Neutrophil (primary cell): ENCODE data around the gene TNFSF12.

Experiments used
- H3K27ac ChIP-seq: fragments of 200-600 bp; sonication (generic); 2 replicates; pipeline ENCODE4 v1.5.1; 2016; ENCODE audit warnings: mild to moderate bottlenecking, moderate library complexity
- H3K27me3 ChIP-seq: fragments of 200-600 bp; sonication (generic); 2 replicates; pipeline ENCODE4 v1.6.0; 2016; ENCODE audit warnings: mild to moderate bottlenecking
- H3K36me3 ChIP-seq: fragments of 200-600 bp; sonication (generic); 2 replicates; pipeline ENCODE4 v1.5.1; 2017
- H3K4me1 ChIP-seq, 2 experiments: fragments of 200-600 bp in 1 of 2; sonication (generic) in 1 of 2; 1 replicate in 1 of 2; 2 replicates in 1 of 2; pipeline versions ENCODE4 v1.5.1 to v1.6.1; 2013 to 2016; ENCODE audit warnings: low read depth in 1 of 2, low read length in 1 of 2, mild to moderate bottlenecking in 1 of 2, moderate library complexity in 1 of 2; ENCODE audit not compliant: control insufficient read depth in 1 of 2, insufficient read depth in 1 of 2
- H3K4me3 ChIP-seq, 2 experiments: fragments of 200-600 bp in 1 of 2; sonication (generic) in 1 of 2; 1 replicate in 1 of 2; 2 replicates in 1 of 2; pipeline ENCODE4 v1.5.1; 2013 to 2016; ENCODE audit warnings: low read depth in 1 of 2, low read length in 1 of 2, mild to moderate bottlenecking in 1 of 2, moderate library complexity in 1 of 2
- H3K9me3 ChIP-seq: fragments of 200-600 bp; sonication (generic); 2 replicates; pipeline ENCODE4 v1.5.1; 2016
- TF ChIP-seq, protein P1 (sequence below): fragments of 200-600 bp; sonication (generic); IDR thresholded peaks from 2 replicates; pipeline ENCODE4 v1.5.1; 2016; ENCODE audit warnings: antibody characterized with exemption

TNFSF12 gene

DNA sequence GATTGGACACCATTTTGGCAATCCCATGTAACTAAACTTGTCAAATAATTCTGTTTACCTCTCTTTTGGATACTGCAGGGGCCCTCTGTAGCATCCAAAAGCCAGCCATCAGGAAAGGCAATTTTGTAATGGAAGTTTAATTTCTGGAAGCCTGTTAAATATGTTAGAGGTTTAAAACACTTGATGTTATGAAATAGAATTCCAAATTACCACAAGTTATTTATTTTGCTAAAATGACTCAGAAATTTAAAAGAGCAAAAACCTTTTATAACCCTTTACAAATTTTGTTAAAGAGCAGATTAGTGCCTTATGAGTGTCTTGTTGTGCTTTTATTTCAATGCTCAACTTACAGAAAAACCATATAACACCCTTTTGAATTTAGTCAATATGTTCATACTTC, 20.0 kb upstream of the TNFSF12 start:
- Histone ChIP-seq H3K27ac (no peak overlapping the region), H3K9me3 (peaks cover 20% of the 10 kb centered on the region), H3K4me1 (no peaks in the 10 kb centered on the region), H3K36me3 (no peaks in the 10 kb centered on the region), H3K4me3 (no peak overlapping the region), H3K27me3 (no peaks in the 10 kb centered on the region)
- TF ChIP-seq, protein P1, sequence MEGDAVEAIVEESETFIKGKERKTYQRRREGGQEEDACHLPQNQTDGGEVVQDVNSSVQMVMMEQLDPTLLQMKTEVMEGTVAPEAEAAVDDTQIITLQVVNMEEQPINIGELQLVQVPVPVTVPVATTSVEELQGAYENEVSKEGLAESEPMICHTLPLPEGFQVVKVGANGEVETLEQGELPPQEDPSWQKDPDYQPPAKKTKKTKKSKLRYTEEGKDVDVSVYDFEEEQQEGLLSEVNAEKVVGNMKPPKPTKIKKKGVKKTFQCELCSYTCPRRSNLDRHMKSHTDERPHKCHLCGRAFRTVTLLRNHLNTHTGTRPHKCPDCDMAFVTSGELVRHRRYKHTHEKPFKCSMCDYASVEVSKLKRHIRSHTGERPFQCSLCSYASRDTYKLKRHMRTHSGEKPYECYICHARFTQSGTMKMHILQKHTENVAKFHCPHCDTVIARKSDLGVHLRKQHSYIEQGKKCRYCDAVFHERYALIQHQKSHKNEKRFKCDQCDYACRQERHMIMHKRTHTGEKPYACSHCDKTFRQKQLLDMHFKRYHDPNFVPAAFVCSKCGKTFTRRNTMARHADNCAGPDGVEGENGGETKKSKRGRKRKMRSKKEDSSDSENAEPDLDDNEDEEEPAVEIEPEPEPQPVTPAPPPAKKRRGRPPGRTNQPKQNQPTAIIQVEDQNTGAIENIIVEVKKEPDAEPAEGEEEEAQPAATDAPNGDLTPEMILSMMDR = no peak

DNA sequence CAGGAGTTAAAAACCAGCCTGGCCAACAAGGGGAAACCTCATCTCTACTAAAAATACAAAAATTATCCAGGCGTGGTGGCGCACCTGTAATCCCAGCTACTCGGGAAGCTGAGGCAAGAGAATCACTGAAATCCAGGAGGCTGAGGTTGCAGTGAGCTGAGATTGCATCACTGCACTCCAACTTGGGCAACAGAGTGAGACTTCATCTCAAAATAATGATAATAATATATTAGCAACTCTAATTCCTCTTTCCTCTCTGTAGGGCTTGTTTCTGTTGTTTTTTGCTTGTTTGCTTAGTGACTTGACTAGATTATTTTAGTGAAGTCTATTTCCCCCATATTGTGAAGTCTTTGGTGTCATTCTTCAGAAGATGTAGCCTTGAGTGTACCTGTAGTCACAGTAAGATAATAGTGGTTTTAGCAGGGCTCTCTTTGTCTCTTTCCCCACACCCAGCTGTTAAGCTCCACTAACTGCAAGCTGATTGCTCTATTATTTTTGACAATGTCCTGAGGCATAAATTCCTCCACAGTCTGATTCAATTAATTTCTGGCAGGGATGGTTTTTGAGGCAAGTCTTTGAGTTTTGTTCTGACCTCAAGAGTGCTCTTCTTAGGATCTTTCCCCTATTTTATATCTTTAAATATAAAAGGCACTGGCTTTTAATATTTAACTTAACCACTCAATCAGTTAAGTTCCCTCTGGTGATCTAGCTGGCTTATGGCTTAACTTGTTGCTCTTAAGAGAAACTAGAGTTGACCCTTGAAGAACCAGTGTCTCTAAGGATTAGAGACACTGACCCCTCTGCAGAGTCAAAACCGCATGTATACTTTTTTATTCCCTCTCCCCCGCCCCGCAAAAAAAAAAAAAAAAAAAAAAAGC, 18.6 kb upstream of the TNFSF12 start:
- TF ChIP-seq, protein P1 = no peak

DNA sequence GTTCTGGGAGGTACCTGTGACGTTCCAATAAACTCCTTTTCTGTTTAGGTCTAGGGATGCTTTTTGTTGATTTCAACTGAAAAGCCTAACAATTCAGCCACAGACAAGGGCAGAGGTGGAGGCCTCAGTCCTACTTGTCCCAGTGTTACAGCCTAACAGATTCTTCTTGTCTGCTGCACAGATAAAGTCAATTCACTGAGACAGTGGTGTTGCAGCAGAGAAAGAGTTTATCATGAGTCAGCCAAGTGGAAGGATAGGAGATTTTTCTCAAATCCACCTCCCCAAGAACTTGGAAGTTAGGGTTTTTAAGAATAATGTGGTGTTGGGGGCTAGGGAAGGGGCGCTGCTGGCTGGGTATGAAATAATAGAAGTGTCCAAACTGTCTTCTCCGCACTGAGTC, 10.8 kb upstream of the TNFSF12 start:
- Histone ChIP-seq H3K27me3 (no peaks in the 10 kb centered on the region), H3K4me3 (no peak overlapping the region), H3K9me3 (no peaks in the 10 kb centered on the region), H3K4me1 (no peaks in the 10 kb centered on the region), H3K36me3 (no peaks in the 10 kb centered on the region), H3K27ac (no peak overlapping the region)
- TF ChIP-seq, protein P1 = no peak

More for the DNA sequence above, 18.6 kb upstream of the TNFSF12 start:
- Histone ChIP-seq H3K27ac (no peak overlapping the region), H3K4me1 (no peaks in the 10 kb centered on the region), H3K36me3 (no peaks in the 10 kb centered on the region), H3K9me3 (peaks cover 20% of the 10 kb centered on the region), H3K27me3 (no peaks in the 10 kb centered on the region), H3K4me3 (no peak overlapping the region)

DNA sequence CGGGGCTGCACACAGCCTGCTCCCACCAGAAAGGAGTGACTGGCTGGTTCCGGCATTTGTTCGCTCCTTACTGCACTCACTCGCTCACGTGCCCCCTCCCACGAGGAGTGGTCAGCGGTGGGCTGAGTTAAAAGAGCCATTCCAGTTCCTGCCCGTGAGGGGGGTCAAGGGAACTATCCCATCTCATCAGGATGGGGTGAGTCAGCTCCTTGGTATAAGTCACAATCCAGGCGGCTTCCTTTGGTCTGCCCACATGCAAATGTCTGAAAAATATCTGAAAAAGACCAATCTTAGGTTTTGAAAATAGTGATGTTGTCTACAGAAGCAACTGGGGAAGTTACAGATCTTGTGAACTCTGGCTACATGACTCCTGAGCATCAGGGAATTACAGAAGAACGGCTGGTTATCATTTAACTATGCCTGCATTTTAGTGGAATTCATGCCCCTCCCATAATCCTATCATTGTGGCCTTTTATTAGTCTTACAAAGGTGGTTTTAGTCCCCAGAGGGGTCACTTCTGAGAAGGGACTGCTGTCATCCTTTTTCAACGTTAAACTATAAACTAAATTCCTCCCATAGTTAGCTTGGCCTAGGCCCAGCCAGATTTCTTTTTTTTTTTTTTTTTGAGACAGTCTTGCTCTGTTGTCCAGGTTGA, 9.8 kb upstream of the TNFSF12 start:
- Histone ChIP-seq H3K27ac (no peak overlapping the region), H3K4me1 (no peaks in the 10 kb centered on the region), H3K9me3 (no peaks in the 10 kb centered on the region), H3K36me3 (no peaks in the 10 kb centered on the region), H3K4me3 (no peak overlapping the region), H3K27me3 (peaks cover 6% of the 10 kb centered on the region)
- TF ChIP-seq, protein P1 = no peak

DNA sequence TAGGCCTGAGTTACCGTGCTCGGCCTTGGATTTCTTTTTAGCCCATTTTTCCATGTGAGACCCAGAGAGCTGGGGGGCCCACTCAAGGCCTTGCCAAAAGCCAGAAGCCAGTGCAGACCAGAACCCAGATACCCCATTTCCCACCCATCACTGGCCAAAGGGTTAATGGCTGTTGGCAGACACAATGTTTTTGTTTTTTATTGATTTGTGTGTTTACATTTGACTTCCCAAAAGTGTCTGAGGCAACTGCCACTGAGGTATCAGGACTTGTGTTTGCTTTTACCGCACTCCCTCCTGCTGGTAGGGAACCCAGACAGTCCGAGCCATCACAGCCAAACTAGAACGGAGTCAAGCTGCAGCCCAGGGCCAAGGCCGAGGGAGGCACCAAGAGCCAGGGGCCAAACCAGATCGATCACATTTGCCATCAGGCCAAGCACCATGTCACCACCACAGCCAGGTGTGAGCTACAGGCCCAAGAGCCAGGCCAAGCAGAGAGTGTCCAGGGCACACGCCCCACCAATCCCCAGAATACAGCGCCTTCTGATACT, 7.7 kb upstream of the TNFSF12 start:
- no peaks in the 10 kb centered on the region for H3K9me3 ChIP-seq
- peaks cover 8% of the 10 kb centered on the region for H3K27me3 ChIP-seq
- no peak overlapping the region for H3K4me3 ChIP-seq
- H3K36me3 ChIP-seq = no peaks in the 10 kb centered on the region
- H3K4me1 ChIP-seq = no peaks in the 10 kb centered on the region
- no peak overlapping the region for H3K27ac ChIP-seq
- TF ChIP-seq, protein P1 = no peak
